Measurements from ENCODE around the gene CLCN6. TPM values are rescaled to one million over a fixed set of nuclear protein-coding genes. Genes with fewer than 3 reads are reported as not detected.
A peak's percentile ranks its signal among the peaks of the same experiment; 100 is the strongest.

The CLCN6 gene
- total and polyA plus RNA-seq, 2 of the 13 experiments (the other 11 are each of a cell fraction or from before 2014, with no cell fraction given): 14.9 to 19.3 TPM

DNA sequence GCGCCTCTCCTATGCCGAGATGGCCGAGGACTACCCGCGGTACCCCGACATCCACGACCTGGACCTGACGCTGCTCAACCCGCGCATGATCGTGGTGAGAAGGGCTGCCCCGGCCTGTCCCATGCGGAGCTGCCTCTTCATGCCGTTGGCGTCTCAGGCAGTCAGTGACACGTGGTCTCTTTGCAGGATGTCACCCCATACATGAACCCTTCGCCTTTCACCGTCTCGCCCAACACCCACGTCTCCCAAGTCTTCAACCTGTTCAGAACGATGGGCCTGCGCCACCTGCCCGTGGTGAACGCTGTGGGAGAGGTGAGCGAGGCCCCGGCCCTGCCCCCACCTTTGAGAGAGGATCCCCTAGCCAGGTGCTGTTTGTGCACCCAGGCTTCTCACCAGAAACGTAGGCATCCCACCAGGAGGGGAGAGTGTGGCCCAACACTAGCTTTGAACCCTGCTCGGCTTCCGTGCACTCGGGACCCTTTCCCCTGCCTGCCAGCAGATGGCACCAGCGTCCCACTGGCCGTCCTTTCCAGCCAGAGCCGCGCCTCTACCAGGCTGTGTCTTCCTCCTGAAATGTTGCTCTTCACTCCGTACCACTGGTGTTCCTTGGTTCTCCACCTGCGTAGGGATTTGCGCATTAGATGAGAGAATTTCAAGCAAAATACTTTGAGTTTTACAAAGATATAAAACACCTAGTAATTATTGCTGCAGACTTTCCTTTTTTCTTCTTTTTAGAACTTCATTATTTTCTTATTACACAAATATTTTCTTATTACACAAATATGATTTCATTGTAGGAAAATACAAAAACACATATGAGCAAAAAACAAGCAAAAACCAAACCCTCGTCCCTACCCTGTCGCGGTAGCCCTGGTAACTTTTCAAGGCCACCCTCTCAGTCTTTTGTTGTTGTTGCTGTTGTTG is 32.6 kb downstream of the CLCN6 start (continued):
- TF ChIP-seq, protein P1, sequence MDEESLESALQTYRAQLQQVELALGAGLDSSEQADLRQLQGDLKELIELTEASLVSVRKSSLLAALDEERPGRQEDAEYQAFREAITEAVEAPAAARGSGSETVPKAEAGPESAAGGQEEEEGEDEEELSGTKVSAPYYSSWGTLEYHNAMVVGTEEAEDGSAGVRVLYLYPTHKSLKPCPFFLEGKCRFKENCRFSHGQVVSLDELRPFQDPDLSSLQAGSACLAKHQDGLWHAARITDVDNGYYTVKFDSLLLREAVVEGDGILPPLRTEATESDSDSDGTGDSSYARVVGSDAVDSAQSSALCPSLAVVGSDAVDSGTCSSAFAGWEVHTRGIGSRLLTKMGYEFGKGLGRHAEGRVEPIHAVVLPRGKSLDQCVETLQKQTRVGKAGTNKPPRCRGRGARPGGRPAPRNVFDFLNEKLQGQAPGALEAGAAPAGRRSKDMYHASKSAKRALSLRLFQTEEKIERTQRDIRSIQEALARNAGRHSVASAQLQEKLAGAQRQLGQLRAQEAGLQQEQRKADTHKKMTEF (CRISPR knock-in tag; IDR thresholded peaks at IDR 0.05): no peak
- TF ChIP-seq ARID5B (CRISPR knock-in tag; IDR thresholded peaks at IDR 0.05) (0 out of 2 replicates have a peak, but pooled peaks have one; percentile 29), REST (IDR thresholded peaks at IDR 0.05; ENCODE audit: borderline replicate concordance in 1 of 2, low read depth in 1 of 2, low read length in 2 of 2) (no peak; a peak in 1 of 4 replicates), JUN (CRISPR knock-in tag; IDR thresholded peaks at IDR 0.05) (no peak), PHF21A (CRISPR knock-in tag; IDR thresholded peaks at IDR 0.05) (no peak), SP1 (IDR thresholded peaks at IDR 0.05) (no peak), SP1 (CRISPR knock-in tag; IDR thresholded peaks at IDR 0.05) (no peak), ZNF24 (IDR thresholded peaks at IDR 0.05) (no peak)
- TF ChIP-seq, protein P2, sequence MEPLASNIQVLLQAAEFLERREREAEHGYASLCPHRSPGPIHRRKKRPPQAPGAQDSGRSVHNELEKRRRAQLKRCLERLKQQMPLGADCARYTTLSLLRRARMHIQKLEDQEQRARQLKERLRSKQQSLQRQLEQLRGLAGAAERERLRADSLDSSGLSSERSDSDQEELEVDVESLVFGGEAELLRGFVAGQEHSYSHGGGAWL (CRISPR knock-in tag; IDR thresholded peaks at IDR 0.05): no peak
- TF ChIP-seq, protein P3, sequence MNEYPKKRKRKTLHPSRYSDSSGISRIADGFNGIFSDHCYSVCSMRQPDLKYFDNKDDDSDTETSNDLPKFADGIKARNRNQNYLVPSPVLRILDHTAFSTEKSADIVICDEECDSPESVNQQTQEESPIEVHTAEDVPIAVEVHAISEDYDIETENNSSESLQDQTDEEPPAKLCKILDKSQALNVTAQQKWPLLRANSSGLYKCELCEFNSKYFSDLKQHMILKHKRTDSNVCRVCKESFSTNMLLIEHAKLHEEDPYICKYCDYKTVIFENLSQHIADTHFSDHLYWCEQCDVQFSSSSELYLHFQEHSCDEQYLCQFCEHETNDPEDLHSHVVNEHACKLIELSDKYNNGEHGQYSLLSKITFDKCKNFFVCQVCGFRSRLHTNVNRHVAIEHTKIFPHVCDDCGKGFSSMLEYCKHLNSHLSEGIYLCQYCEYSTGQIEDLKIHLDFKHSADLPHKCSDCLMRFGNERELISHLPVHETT (CRISPR knock-in tag; conservative IDR thresholded peaks at IDR 0.05): no peak

All from HepG2 (cell line).